Measurements from ENCODE around the gene HDDC2.
"Not testable (repeated sequence)": the region's sequence is repeated elsewhere in the genome, so short reads cannot be mapped to it uniquely, and the experiment has no call there.

HDDC2 gene

DNA sequence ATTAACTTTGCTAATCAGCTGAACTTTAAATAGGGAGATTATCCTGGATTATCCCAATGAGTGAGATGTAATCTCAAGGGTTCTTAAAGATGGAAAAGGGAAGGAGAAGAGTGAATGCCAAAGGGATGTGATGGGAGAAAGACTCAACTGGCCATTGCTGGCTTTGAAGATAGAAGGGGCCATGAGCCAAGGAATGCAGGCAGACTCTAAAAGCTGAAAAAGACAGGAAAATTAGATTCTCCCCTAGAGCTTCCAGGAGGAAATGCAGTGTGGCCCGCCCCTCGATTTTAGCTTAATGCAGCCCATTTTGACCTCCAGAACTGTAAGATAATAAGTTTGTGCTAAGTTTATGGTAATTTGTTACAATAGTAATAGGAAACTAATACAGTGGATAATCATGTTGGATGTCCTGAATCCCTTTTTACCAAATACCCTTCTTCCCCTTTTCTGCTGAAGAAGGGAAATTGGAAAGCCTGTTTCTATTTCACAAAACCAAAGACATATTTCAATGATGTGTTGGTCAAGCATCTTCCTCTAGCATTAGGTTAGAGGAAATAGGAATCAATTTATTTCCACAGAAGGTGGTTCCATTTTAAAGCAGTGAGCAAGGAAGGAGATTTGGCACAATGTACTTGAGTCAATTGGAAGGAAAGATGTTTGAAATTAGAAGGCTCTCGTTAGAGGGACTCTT lies 3.3 kb upstream of the HDDC2 start:
- no peak for DNase-seq

DNA sequence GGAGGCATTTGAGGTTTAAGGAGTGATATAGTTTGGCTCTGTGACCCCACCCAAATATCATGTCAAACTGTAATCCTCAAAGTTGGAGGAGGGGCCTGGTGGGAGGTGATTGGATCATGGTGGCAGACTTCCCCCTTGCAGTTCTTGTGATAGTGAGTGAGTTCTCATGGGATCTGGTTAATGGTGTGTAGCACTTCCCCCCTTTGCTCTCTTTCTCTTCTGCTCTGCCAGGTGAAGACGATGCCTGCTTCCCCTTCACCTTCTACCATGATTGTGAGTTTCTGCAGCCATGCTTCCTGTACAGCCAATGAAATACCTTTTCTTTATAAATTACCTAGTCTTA lies 1.7 kb upstream of the HDDC2 start:
- DNase-seq: no peak

DNA sequence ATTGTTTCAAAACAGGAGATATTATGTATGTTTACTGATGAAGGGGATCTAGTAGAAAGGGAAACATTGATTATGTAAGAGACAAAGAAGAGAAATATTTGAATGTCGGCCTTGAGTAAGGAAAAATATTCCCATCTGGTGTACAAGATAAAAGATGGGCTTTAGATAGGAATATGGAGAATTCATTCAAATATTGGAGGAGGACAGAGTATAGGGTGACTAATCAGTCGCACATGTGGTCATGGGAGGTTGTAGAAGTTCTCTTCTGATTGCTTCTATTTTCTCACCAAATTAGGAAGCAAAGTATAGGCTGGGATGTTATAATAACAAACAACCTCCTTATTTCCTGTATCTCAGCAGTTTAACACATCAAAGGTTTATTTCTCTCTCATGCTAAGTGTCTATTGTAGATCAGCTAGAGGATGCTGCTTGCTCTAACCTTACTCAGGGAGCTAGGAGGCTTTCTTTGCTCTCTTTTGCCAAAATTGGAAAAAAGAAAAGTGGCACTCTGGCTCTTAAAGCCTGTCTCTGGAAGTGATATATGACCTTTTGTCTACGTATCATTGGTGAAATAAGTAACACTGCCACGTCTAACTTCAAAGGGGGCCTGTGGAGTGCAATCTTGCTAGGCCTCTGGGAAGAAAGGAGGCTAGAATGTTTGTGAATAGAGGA lies 1.2 kb upstream of the HDDC2 start:
- no peak for DNase-seq

DNA sequence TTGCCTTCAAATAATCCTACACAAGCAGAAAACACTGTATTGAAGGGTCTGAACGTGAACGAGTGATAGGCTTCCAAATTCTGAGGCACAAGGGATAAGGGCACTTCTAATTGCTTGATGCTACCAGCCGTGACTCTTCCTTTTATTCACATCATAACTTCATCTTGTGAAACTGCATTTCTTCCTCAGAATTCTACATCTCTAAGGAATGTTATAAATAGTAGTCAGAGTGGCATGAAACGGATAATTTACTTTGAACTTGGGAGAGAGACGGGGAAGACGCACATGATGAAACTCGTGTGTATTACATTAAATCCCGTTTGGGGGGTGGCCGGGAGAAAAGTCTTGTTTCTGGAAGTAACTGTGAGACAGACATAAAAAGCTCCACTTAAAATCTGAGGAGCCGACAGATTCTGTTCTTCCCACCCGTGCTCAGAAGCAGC lies 754 bp downstream of the HDDC2 start:
- DNase-seq: no peak

DNA sequence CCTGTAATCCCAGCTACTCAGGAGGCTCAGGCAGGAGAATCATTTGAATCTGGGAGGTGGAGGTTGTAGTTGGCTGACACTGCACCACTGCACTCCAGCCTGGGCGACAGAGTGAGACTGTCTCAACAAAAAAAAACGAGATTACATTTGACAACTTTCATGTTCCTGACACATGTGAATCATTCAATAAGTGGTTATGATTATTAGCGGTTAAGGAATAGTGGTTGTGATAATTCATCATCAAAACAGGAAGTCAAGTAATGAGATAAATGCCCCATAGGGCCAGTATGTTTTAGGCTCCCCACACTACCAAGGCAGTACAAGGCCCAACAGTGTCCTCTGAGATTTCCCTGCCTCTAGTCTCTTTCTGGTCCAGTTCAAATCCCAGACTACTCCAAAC lies 2.5 kb downstream of the HDDC2 start:
- no peak for DNase-seq

DNA sequence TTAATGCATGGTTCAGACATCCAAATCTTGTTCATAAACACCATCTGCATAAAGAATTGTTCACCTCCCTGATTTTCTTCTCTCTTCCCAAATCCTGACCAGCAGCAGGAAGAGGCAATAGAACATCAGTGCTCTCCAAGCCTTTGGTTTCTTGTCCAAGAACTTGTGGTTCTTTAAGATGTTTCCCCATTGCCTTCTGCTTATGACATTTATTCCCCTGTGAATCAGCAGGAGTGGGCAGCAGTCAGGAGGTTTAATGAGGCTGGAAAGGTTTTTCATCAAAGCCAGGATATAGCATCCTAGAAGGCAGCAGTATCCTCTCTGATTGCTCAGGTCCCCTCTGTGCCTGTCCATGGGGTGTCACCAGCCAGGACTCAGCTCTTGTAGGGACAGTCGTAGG lies 5.3 kb downstream of the HDDC2 start:
- no peak for DNase-seq

DNA sequence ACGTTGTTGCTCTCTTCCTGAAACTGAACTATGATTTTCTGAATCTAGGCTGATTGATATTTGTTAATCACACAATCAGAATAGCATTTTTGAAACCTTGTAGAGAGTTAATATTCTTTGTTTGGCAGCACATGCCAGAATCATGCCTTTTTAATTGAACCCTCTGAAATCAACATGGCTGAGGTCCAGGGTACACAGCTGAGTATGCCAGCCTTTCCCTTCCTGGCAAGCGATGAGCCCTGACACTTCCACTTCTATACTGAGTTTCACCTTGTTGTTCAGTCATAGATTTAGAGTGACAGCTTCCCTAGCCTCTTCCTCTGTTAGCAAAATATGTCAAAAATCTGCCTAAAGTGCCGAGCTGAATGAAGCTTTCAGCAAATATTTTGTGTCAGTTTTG lies 6.8 kb downstream of the HDDC2 start:
- DNase-seq: no peak

DNA sequence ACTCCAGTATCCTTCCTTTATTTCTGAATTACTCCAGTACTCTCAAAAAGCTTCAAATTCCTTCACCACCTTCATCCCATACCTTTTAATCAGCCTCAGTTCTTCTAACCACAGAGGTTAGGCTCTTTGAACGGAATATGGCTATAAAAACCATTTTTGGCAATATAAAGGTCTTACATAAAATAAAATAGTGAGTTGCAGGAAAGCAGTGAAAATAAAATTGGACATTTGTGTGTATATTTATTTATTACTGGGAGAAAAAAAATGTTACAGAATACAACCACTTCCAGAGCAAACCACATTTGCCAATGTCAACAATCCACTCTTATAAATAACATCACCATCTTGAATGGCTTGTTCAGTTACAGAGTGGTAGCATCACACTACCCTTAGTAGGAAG lies 7.7 kb downstream of the HDDC2 start:
- DNase-seq: no peak

DNA sequence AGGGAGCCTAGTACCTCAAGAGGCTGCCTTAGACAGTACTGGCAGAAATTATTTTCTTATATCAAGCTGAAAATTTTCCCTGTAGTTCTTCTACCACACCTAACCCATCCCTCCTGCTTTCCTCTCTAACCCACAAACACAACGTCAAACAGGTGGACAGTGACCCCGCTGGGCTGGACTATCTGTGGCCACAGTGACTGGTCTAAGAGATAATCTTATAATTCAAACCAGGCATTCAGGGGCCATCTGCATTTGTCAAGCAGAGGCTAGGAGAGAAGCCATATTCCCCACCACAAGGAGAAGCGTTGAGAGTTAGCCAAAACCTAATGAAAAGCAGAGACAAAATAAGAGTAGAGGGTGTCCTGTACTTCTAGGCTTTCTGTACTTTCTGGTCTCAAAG lies 8.2 kb downstream of the HDDC2 start:
- no peak for DNase-seq

DNA sequence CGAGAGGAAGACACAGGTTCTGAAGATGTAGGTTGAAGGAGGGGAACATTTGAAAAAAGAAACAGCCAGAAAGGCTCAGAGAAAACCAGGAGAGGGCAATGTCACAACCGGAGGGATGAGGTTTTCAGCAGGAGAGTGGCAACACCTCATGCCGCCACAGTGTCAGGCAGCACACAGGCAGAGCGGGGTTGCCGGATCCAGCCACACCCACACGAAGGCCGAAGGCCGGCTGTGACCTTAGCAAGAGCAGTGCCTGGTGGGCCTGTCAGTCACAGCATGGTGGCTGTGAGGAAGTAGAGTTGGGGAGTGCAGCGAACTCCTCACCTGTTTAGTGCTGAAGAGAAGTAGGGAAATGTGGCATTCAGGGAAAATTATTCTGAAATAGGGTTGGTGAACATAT lies 14.0 kb downstream of the HDDC2 start:
- no peak for DNase-seq

DNA sequence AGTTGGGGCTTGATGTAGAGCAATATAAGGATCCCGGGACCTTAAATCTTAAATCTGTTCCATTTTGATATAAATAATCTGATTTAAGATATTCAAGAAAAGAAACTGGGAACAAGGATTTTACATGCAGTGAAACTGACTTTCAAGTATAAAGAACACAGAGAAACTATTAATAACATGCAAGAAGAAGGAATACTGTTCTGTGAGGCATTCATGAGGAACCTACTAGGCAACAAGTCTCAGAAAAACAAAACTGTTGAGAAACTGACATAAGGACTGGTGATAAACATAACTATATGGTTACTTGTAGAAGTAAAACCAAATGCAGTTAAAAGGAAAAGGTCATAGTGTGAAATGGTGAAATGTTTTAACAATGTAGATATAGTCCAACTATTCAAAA lies 15.8 kb downstream of the HDDC2 start:
- DNase-seq: no peak

DNA sequence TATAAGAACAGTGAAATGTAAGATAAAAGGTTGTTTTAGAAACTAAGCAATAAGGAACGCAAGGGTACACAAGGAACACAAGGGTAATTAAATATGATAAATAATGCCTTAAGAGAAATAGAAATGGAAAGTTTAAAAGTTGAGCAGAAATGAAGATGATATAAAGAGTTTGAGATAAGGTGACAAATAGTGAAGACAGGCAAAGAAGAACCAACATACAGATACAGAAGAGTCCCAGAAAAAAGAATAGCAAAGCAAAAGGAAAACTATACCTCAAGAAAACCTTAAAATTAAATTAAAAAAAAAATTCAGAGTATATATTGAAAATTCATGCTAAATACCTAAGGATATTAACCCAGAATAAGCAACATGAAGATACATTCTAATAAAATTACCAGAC lies 16.4 kb downstream of the HDDC2 start:
- no peak for DNase-seq

DNA sequence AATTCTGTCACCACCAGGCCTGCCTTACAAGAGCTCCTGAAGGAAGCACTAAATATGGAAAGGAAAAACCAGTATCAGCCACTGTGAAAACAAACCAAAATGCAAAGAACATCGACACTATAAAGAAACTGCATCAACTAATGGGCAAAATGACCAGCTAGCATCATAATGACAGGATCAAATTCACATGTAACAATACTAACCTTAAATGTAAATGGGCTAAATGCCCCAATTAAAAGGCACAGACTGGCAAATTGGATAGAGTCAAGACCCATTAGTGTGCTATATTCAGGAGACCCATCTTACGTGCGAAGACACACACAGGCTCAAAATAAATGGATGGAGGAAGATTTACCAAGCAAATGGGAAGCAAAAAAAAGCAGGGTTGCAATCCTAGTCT lies 19.3 kb downstream of the HDDC2 start:
- not testable (repeated sequence) for DNase-seq

DNA sequence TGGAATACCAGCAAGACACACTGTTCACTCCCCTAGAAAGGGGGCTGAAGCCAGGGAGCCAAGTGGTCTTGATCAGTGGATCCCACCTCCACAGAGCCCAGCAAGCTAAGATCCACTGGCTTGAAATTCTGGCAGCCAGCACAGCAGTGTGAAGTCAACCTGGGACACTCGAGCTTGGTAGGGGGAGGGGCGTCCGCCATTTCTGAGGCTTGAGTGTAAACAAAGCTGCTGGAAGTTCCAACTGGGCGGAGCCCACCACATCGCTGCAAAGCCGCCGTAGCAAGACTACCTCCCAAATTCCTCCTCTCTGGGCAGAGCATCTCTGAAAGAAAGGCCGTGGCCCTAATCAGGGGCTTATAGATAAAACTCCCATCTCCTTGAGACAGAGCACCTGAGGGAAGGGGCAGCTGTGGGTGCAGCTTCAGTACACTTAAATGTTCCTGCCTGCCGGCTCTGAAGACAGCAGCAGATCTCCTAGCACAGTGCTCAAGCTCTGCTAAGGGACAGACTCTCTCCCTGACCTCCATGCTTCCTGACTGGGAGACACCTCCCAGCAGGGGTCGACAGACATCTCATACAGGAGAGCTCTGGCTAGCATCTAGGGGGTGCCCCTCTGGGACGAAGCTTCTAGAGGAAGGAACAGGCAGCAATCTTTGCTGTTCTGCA lies 21.3 kb downstream of the HDDC2 start:
- DNase-seq: not testable (repeated sequence)

DNA sequence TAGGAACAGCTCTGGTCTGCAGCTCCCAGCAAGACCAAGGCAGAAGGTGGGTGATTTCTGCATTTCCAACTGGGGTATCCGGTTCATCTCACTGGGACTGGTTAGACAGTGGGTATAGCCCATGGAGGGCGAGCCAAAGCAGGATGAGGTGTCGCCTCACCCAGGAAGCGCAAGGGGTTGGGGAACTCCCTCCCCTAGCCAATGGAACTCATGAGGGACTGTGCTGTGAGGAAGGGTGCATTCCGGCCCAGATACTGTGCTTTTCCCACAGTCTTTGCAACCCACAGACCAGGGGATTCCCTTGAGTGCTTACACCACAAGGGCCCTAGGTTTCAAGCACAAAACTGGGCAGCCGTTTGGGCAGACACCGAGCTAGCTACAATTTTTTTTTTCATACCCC lies 21.8 kb downstream of the HDDC2 start:
- no peak for DNase-seq

DNA sequence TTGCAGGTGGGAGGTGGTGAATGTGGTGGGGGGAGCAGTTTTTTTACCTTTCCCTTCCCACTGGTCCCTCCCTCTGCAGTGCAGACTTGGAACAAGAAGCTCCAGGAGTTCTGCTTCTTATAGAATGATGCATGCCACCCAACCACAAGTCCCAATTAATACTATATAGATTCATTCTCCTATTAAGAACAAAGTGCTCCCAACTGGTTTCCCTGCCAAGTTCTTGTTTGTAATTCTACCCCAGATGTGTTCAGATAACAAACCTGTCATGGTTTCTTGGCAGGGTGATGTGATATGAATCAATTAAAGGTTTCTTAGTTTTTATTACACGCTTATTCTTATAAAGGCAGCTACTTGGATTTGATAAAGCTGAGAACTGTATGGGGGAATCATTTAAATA lies 23.9 kb downstream of the HDDC2 start:
- no peak for DNase-seq

DNA sequence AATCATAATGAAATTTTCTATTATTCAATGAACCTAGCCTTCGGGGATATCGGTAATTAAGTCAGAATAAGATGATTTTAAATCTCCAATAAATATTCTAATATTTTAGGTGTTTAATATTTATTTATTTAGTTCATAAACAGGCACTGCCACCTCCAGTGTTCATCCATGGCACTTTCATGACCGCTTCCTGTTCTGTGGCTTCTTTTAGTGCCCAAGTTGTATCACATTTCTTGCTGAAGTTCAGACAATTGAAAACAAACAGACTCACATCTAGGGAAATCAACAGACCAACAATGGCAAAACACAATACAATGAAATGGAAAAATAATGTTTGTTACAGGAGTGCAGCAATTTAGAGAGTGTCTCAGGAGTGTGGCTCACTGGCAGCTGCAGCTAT lies 26.0 kb downstream of the HDDC2 start:
- DNase-seq: no peak

DNA sequence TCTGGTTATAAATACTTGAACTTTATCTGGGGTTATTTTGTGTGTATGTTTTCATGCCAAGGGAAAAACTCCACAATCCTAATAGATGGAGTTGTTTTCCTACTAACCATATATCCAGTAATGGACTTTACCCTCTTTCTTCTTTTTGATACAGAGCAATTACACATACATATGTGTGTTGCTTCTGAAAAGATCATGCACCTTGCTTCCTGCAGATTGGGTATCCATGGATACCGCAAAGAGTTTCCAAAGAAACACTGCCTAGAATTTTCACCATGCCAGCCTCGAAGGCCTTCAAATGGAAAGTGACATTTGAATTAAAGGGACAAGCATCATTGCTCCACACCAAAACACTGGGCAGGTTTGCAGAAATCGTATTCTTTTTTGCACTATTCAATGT lies 26.8 kb downstream of the HDDC2 start:
- no peak for DNase-seq

DNA sequence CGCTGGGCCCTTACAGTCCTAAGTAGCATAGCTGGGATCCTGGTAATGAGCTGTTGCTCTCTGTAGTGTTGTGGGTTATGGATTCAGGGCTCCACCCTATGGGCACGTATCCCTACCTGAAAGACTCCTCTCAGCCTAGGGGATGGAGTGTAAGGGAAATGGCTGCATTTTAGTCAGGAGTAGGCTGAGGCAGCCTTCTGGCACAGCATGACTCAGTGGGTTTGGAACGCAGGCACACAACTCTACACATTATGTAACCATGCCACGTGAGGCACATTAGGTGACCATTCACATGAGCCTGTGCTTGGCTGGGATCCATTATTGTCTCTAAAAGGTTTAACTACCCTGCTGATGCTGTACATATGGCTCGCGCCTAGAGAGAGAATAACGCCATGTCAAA lies 27.8 kb downstream of the HDDC2 start:
- no peak for DNase-seq

DNA sequence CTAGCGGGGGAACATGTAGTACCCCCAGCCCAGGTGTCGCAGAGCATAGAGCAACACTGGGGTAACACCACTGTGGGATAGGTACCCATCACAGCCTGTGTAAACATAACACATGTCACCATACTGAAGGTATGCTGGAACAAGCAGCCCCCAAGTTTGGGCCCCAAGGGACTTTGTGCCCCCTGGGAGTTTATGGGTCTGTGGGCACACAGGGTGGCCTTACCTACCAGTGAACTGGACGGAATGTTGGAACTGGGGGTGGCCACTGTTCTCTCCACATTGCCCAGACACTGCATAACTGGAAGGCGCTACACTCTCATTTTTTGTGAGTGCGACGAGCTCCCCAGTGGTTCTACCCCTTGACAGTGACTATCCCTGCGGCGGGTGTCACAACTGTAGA lies 28.5 kb downstream of the HDDC2 start:
- DNase-seq: no peak

DNA sequence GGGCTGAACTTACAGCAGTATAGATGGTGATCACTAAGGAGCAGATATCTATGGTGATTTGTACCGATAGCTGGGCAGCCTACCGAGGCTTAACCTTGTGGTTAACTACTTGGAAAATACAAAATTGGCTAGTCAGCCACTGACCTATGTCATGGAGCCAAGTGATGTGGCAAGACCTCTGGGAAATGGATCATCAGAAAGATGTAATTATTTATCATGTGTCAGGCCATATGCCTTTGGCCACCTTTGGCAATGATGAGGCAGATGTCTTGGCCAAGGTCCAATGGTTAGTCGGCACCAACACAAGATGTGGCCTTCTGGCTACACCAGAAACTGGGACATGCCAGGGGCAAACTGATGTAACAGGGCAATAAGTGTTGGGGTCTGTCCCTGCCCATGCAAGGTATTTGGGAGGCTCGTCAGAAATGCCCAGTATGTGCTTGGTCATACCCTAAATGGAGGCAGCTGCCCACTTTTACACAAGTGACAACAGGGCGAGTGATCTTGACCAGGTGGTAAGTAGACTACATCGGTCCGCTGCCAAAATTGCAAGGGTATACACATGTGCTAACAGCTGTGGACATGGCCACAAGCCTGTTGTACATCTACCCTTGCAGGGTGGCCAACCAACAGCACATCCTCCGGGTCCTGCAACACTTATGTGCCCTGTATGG lies 30.1 kb downstream of the HDDC2 start:
- no peak for DNase-seq

DNA sequence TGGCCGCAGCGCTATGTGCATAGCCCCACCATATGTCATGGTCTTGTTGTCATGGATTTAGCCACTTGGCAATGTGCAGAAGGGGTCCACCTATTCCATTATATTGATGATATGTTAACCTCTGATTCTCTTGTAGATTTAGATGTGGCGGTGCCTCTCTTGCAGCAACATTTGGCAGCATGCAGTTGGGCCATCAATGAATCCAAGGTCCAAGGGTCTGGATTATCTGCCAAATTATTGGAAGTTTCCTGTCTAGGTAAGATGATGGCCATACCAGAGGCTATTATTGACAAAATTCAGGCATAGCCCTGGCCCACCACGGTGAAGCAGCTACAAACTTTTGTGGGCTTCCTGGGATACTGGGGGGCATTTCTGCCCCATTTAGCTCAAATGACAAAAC lies 31.4 kb downstream of the HDDC2 start:
- DNase-seq: no peak

DNA sequence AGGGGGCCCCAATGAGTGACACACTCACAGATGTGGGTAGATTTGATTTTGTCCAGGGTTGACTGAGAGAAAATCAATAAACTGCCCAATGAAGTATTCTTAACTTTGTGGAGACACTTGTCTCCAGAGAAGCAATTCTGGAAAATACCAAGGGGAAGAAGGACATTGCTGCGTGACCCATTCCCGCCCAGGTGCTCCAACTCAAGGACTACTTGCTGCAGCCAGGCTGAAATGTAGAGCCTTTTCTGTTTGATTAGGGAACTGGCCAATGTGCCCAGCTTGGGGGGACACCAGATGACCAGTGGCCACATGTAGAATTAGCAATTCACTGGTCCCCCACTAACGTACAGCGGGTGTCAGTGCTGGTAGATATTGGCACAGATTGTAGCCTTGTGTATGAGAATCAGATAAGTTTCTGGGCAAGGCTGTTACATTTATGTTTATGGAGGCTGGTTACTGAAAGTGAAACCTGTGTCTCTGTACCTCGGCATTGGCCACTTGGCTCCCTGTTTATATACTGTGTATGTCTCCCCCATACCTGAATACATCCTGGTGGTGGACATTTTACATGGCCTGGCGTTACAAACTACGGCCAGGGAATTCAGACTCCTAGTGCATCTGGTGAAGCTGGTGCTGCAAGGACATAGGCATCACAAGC lies 32.3 kb downstream of the HDDC2 start:
- DNase-seq: no peak

DNA sequence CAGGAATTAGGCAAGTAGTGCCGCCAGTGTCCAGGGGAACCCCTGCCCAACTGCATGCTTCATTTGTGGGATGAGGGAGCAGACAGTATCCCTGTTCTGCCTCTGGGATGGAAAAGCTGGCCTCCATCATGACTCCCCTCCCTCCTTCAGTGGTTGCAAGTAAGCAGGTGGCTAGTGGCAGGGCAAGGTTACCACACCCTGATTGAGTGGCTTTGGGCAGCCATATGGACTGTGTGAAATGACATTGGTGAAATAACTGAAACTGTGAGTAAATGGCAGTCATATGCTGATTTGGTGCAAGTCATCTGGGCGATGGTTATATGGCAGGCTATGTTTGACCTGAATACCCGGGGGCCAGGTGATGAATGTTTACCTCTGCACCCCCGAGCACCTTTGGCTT lies 33.0 kb downstream of the HDDC2 start:
- no peak for DNase-seq
